ENCODE results near the gene CHKA. TPM values are rescaled to one million over a fixed set of nuclear protein-coding genes. Genes with fewer than 3 reads are reported as not detected.

CHKA gene
- total RNA-seq, 1 donor from 2014 or later, result 25.4 TPM

GRCh38 chr11:68002938-68003845, 118.0 kb downstream of the CHKA start:
- DNase-seq (ENCODE audit: low read depth in 2 of 2), result peak in 1 of 2 donors; percentile 10

Other genes with a start within 250 kb of the CHKA start
- 12.2 and 21.0 TPM in 2 replicates for gene UNC93B1, start 117.3 kb downstream of the CHKA start, total RNA-seq
- 0.20 and 0.44 TPM in 2 replicates for gene ALDH3B1, start 111.1 kb downstream of the CHKA start, total RNA-seq
- gene NDUFS8, start 90.7 kb downstream of the CHKA start, total RNA-seq, result 106 and 107 TPM in 2 replicates
- gene TCIRG1, start 82.4 kb downstream of the CHKA start, total RNA-seq, result 41.8 and 52.0 TPM in 2 replicates
- gene KMT5B, start 91.9 kb upstream of the CHKA start, total RNA-seq, result 15.7 and 25.0 TPM in 2 replicates
- gene C11orf24, start 150.6 kb upstream of the CHKA start, total RNA-seq, result 5.0 and 5.4 TPM in 2 replicates
- 57.3 and 101 TPM in 2 replicates for gene LRP5, start 191.2 kb upstream of the CHKA start, total RNA-seq